Hematopoietic multipotent progenitor cell treated with erythropoietin and hydrocortisone succinate and interleukin-3 and kit ligand, for 8 days (in vitro differentiated cells): ENCODE results near the gene HYKK.
A peak's percentile ranks its signal among the peaks of the same experiment; 100 is the strongest.
"Not testable (repeated sequence)": the region's sequence is repeated elsewhere in the genome, so short reads cannot be mapped to it uniquely, and the experiment has no call there.

Experiments used
- DNase-seq: peaks from one replicate; pipeline ENCODE4 v3.0.0-alpha.2; 2015

HYKK gene

DNA sequence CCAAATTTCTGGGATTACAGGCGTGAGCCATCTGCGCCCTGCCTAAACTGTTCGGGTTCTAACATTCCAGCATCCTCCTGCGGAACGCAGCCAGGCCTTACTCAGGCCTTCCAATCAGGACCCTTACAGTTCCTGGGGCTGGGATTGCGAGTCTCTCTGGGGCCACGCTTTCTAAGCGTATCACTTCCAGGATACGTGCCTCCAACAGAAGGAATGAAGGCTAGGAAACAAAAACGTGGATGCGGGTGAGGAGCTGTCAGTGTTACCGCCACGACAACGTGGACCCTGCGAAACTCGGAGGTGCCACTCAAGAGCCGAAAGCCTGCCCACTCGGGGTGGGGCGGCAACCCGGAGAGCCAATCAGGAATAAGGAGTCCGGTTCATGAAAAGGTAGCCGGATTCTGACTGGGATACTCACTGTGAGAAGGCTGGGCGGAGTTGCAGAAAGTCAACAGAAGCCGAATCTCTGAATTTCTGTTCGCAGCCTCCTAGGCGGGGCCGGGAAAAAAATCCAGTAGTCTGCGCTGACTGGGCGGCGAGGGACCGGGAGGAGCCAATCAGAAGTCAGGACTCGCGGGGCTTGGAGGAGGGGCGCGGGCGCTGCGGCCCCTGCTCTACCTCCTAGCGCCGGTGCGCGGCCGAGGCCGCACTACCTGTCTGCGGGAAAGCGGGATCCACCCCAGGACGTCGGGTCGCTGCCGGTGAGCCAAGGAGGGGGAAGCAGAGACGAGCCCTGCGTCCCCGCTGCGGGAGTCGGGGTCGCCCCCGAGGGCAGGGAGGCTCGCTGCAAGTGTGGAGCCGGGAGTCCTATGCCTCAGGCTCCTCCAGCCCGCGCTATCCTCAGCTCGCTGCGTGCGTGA is at the start of gene HYKK:
HYKK (plus strand) TSS at position 607 of the 860 bp plus-strand sequence. CDS start 5,512 bp downstream, outside the sequence.
- DNase-seq: peak; percentile 93

DNA sequence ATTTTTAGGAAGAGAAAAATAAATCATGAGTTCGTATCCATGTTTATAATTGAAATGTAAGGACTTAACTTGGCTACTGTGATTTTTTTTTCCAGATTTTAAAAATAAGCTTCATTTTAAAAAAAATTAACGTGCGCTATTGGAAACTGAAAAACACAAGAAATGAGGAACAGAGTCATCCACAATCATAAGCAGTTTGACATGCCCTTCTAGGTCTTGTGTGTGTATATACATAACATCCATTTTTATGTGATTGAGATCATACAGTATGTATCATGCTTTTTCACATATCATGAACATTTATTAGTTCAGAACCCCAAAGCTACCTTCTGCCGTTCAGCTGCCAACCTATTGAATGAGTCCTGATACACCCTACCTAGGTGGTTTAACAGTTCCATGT is 46.6 kb upstream of the HYKK start:
- no peak for DNase-seq

DNA sequence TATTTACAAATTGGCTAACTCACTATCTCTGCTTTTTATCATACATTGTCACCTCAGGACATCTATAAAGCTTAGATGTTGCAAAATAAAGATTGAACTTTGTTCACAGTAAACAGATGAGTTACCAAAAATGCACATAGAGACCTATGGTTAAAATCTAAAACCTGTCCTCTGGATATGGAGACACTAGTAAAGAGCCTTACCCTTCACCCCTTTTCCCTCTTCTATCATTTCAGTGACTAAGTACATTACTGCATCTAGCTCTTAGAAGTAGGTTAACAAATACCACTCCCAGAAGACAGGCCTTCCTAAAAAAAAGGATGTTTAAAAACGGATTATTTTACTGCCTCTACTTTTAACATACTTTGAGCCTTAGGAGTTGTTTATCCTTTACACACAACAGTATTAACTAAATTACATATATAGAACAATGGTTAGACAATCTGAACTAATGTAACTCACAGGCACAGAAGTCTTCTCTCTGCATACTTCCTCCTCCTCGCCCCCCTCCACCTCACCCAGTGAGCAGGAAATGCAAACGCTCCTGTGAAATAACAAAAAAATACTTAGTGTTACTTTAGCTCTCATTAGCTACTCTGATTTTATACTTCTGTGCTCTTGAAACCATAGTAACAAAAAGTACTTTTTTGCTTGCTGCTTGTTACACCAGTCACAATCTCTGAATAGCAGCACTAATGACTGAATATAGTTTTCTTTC is 46.0 kb upstream of the HYKK start:
- DNase-seq: no peak

GRCh38 chr15:78469031-78469430 is 38.3 kb upstream of the HYKK start:
- no peak for DNase-seq

DNA sequence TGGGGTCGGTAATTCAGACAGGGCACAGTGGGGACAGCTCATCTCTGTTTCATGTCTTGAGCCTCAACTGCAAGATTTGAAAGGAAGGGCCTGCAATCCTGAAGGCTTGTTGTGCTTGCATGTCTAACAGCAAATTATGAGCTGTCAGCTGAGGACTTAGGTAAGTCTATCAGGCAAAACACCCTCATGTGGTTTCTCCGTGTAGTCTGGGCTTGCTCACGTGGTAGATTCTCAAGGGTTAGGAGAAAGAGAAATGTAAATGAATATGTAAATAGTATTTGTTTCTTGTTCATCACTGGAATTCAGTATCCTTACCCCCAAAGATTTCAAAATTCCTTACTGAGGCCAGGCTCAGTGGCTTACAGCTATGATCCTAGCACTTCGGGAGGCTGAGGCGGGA is 30.1 kb upstream of the HYKK start:
- no peak for DNase-seq

GRCh38 chr15:78479650-78480049 is 27.7 kb upstream of the HYKK start:
- DNase-seq: no peak

GRCh38 chr15:78481917-78482316 is 25.5 kb upstream of the HYKK start:
- no peak for DNase-seq

GRCh38 chr15:78492872-78493271 is 14.5 kb upstream of the HYKK start:
- peak; percentile 34 for DNase-seq

GRCh38 chr15:78501857-78502256 is 5.5 kb upstream of the HYKK start:
- no peak for DNase-seq

GRCh38 chr15:78502641-78503040 is 4.7 kb upstream of the HYKK start:
- no peak for DNase-seq

DNA sequence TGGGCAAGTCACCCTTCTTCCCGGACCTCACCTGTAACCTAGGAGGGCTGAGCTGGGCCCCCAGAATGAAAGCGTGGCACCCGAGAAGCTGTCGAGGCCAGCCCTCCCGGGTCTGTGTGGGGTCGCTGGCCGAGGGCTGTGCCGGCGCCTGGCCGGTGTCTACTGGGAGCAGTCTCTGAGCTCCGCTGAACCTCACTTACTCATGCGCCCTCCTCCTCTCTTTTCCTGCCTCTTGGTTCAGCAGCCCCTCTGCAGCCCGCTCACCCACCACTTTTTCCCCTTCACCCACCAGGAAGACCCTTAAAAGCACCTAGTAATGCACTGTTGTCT is 419 bp downstream of the HYKK start:
- no peak for DNase-seq

- DNase-seq: no peak
These were observed 895 bp downstream of the HYKK start for GRCh38 chr15:78508272-78508671.

DNA sequence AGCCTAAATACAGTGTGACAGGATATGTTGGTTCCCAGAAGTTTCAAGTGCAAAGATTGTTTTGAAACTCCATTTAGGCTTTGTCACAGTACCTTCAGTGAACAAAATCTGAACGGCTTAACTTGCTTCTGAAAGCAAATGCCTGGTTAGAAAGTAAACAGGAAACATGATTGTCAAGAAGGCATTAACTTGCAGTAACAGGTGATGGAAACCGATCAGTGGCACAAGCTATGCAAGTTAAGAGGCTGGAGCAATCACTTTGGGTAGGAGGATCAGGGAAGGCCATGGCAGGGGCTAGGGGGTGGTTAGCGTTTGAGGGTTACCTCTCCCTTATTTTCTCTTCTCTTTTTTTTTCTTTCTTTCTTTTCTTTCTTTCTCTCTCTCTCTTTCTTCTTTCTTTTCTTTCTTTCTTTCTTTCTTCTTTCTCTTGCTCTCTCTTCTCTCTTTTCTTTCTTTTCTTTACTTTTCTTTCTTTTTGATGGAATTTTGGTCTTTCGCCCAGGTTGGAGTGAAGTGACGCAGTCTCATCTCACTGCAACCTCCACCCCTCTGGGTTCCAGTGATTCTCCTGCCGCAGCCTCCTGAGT is 2.4 kb downstream of the HYKK start:
- no peak for DNase-seq

- DNase-seq: not testable (repeated sequence)
These were observed 12.7 kb downstream of the HYKK start for GRCh38 chr15:78520035-78520434.

DNA sequence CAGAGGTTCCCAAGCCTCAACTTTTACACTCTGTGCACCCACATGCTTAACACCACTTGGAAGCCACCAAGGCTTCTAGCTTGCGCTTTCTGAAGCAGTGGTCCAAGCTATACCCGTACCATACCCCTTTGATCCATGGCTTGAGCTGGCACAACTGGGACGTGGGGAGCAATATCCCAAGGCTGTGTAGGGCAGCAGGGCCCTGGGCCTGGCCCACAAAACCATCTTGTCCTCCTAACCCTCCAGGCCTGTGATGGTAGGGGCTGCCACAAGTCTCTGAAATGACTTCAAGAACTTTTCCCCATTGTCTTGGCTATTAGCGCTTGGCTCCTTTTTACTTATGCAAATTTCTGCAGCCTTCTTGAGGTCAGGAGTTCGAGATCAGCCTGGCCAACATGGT is 16.9 kb downstream of the HYKK start:
- DNase-seq: no peak

GRCh38 chr15:78527325-78527724 is 19.9 kb downstream of the HYKK start:
- no peak for DNase-seq

- no peak for DNase-seq
These were observed 26.0 kb downstream of the HYKK start for GRCh38 chr15:78533331-78533730.

DNA sequence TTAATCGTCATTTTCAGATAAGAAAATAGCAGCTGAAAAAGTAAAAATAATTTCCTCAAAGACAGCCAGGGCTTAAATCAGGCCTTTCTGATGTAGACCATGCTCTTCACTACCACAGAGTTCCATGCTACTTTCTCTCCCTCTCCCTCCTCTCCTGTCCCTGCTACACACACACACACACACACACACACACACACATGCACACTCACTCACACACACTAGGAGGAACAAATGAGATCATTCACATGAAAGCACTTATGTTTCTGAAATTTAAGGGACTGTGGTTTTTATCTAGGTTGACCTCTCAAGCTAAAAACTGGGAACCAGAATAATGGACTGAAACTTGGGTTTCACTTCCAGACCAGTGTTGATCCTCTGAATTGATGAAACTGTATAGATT is 28.8 kb downstream of the HYKK start:
- no peak for DNase-seq

DNA sequence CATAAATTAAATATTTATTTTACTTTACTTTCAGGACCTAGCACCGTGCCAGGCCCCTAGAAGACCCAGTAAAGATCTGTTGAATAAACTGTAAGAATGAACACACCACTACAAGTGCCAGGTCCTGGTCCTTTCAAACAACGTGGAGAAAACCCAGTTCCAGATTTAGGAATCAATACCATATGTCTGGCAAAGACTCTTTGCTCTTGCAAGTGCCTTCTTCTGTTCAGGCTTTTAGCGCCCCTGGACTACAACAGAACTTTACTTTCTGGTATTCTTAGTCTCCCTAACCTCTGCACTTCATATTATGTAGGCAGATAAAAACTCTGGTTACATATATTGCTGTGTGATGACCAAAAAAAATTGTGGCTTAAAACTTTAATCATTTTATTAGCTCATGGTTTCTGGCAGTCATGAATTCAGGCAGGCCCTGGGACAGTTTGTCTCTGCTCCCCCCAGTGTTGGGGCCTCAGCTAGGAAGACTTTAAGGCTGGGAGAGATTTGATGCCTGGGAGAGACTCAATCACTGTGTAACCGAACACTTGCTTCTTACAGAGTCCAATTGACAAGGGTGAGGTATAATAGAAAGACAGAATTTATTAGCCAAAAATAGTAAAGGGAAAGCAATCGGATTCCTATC is 30.0 kb downstream of the HYKK start:
- DNase-seq: no peak

DNA sequence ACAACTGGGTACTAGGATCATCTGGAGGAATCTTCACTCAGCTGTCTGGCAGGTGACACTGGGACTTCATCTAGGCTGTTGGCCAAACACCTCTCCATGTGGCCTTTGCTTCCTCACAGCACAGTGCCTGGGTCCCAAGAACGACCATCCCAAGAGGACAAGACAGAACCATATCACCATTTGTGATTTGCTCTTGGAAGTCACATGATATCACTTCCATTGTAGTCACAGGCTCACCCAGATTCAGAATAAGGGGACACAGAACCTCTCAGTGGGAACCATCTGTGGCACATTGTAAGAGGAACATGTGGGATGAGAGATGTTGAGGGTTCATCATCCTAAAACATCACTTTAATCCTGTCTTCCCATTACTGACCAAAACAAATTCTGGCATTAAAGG is 31.0 kb downstream of the HYKK start:
- no peak for DNase-seq

- not testable (repeated sequence) for DNase-seq
These were observed 32.2 kb downstream of the HYKK start for GRCh38 chr15:78539464-78540140.

DNA sequence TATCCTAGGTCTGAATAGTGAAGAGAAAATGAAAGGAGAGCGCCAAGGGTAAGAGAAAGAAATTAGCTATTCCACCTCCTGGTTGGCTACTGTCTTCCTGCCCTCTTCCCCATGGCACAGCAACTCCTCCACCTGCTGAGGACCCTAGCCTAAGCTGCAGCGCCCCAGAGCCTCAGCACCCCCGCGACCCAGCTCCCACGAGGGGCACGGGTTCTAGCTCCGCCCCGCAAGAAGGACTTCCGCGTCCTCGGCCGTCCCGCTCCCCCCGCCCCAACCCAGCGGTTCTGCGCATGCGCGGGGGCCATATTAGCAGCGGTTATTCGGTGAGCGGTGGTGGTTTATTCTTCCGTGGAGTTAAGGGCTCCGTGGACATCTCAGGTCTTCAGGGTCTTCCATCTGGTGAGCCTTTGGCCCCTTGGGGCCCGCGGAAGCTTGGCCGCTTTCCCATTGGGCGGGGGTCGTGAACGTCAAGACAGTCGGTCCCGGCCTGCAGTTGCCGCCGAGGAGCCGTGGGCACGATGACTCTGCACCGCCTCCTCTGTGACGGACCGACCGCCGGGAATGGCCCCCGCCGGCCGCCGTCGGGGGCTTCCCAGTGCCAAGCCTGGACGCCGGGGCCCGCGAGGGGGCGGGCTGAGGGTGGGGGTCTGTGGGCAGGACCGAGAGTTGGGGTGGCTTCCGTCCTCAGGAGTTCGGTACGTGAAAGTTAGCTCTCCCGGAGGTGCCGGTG is 32.9 kb downstream of the HYKK start, which contains the start of gene PSMA4:
PSMA4 (plus strand) TSS at position 304 of the 730 bp plus-strand sequence. CDS start 1,484 bp downstream, outside the sequence.
- DNase-seq: peak; percentile 92
